HepG2 (cell line): ENCODE results near the gene WDR76. TPM values are rescaled to one million over a fixed set of nuclear protein-coding genes. Genes with fewer than 3 reads are reported as not detected.

Experiments
- DNMT1 ChIP-seq: sonication (generic); formaldehyde crosslinking; IDR thresholded peaks from 2 replicates; pipeline ENCODE4 v1.5.1; 2020; ENCODE audit warnings: mild to moderate bottlenecking, missing genetic modification reagents
- GATAD1 ChIP-seq: IDR thresholded peaks from 2 replicates; pipeline ENCODE4 v1.6.1; 2016; ENCODE audit warnings: missing genetic modification reagents, missing compliant biosample characterization
- PHF8 ChIP-seq: sonication (generic); formaldehyde crosslinking; IDR thresholded peaks from 2 replicates; pipeline ENCODE4 v1.5.0; 2020; ENCODE audit warnings: missing genetic modification reagents
- SP5 ChIP-seq: IDR thresholded peaks from 2 replicates; pipeline ENCODE4 v1.6.1; 2016; ENCODE audit warnings: low read depth, borderline replicate concordance
- ZBTB42 ChIP-seq: sonication (generic); formaldehyde crosslinking; IDR thresholded peaks from 2 replicates; pipeline ENCODE4 v1.5.0; 2020; ENCODE audit warnings: mild to moderate bottlenecking, missing genetic modification reagents
- ZNF33A ChIP-seq: sonication (generic); formaldehyde crosslinking; IDR thresholded peaks from 2 replicates; pipeline ENCODE4 v1.5.1; 2020; ENCODE audit warnings: missing genetic modification reagents, mild to moderate bottlenecking, moderate library complexity, borderline replicate concordance
- ZNF572 ChIP-seq: sonication (generic); formaldehyde crosslinking; IDR thresholded peaks from 2 replicates; pipeline ENCODE4 v1.5.1; 2020; ENCODE audit warnings: mild to moderate bottlenecking, missing genetic modification reagents
- ZNF792 ChIP-seq: IDR thresholded peaks from 2 replicates; pipeline ENCODE4 v1.6.1; 2016
- ZXDC ChIP-seq: sonication (generic); formaldehyde crosslinking; IDR thresholded peaks from 2 replicates; pipeline ENCODE4 v1.5.0; 2020; ENCODE audit warnings: mild to moderate bottlenecking, missing genetic modification reagents
- polyA plus RNA-seq, 8 experiments: library from polyadenylated mRNA; depleted of rRNA in 3 of 8; stranded (reverse) in 7 of 8; unstranded in 1 of 8; fragments of >200 nt; fragmentation: Illumina TruSeq in 4 of 8; extraction: Trizol in 4 of 8; gene quantifications; 2 replicates each; pipeline versions ENCODE4 v1.2.1 to v1.2.3, GENCODE V29; 2011 to 2016; ENCODE audit warnings: low read depth in 4 of 8, missing spikeins in 1 of 8, mixed read lengths in 1 of 8; ENCODE audit not compliant: insufficient read depth in 1 of 8
- total RNA-seq, 5 experiments: library from RNA; depleted of rRNA; stranded (reverse); fragments of >200 nt; fragmentation: Illumina TruSeq; extraction: Trizol; gene quantifications; 2 replicates each; pipeline ENCODE4 v1.2.3, GENCODE V29; 2016; ENCODE audit warnings: low read depth in 1 of 5
- TF ChIP-seq, protein P1 (sequence below): sonication (generic); formaldehyde crosslinking; IDR thresholded peaks from 2 replicates; pipeline ENCODE4 v1.5.0; 2020; ENCODE audit warnings: mild to moderate bottlenecking, missing genetic modification reagents
- TF ChIP-seq, protein P2 (sequence below): sonication (generic); formaldehyde crosslinking; IDR thresholded peaks from 2 replicates; pipeline ENCODE4 v1.8.1; 2023; ENCODE audit warnings: mild to moderate bottlenecking, moderate library complexity, missing genetic modification reagents
- TF ChIP-seq, protein P3 (sequence below): sonication (generic); formaldehyde crosslinking; IDR thresholded peaks from 2 replicates; pipeline ENCODE4 v1.8.0; 2022; ENCODE audit warnings: missing genetic modification reagents, low read depth, mild to moderate bottlenecking, borderline replicate concordance
- TF ChIP-seq, protein P4 (sequence below): sonication (generic); formaldehyde crosslinking; IDR thresholded peaks from 2 replicates; pipeline ENCODE4 v1.5.0; 2020; ENCODE audit warnings: mild to moderate bottlenecking, missing genetic modification reagents, borderline replicate concordance

Gene WDR76
- total and polyA plus RNA-seq, 2 of the 13 experiments (the other 11 are each of a cell fraction or from before 2014, with no cell fraction given), result 1.1 to 9.7 TPM

GRCh38 chr15:43826508-43827341, at the start of gene WDR76 (continued):
- TF ChIP-seq, protein P1, sequence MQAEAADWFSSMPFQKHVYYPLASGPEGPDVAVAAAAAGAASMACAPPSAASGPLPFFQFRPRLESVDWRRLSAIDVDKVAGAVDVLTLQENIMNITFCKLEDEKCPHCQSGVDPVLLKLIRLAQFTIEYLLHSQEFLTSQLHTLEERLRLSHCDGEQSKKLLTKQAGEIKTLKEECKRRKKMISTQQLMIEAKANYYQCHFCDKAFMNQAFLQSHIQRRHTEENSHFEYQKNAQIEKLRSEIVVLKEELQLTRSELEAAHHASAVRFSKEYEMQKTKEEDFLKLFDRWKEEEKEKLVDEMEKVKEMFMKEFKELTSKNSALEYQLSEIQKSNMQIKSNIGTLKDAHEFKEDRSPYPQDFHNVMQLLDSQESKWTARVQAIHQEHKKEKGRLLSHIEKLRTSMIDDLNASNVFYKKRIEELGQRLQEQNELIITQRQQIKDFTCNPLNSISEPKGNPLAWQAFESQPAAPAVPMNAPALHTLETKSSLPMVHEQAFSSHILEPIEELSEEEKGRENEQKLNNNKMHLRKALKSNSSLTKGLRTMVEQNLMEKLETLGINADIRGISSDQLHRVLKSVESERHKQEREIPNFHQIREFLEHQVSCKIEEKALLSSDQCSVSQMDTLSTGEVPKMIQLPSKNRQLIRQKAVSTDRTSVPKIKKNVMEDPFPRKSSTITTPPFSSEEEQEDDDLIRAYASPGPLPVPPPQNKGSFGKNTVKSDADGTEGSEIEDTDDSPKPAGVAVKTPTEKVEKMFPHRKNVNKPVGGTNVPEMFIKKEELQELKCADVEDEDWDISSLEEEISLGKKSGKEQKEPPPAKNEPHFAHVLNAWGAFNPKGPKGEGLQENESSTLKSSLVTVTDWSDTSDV (CRISPR knock-in tag), result no peak
- TF ChIP-seq SP5 (CRISPR knock-in tag), result 0 out of 2 replicates have a peak, but pooled peaks have one; percentile 26
- TF ChIP-seq ZNF572, result no peak
- TF ChIP-seq, protein P2, sequence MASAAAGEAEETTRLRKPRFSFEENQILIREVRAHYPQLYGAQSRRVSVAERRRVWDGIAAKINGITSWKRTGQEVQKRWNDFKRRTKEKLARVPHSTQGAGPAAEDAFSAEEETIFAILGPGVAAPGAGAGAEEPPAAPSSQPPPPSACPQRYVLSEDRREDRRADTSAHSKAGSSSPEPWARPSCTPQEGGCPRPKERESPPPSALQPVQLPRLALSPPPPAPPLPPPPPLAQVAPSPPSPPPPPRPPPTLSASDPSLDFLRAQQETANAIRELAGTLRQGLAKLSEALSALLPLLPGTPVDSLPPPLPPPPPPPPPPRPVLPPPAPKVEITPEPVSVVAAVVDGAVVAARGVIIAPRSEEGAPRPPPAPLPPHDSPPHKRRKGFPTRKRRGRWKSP (CRISPR knock-in tag), result no peak
- TF ChIP-seq, protein P3, sequence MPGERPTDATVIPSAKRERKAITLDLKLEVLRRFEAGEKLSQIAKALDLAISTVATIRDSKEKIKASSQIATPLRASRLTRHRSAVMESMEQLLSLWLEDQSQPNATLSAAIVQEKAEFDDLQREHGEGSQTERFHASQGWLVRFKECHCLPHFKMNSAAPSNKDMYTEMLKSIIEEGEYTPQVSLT (CRISPR knock-in tag), result no peak
- TF ChIP-seq ZNF33A (CRISPR knock-in tag), result no peak
- TF ChIP-seq GATAD1, result peak; percentile 68
- no peak for TF ChIP-seq ZBTB42
- 0 out of 2 replicates have a peak, but pooled peaks have one; percentile 23 for TF ChIP-seq ZNF792 (CRISPR knock-in tag)
- no peak for TF ChIP-seq DNMT1 (CRISPR knock-in tag)
- TF ChIP-seq ZXDC, result no peak
- TF ChIP-seq PHF8 (CRISPR knock-in tag), result peak; percentile 39; the same call in 1 of the 2 replicates
- TF ChIP-seq, protein P4, sequence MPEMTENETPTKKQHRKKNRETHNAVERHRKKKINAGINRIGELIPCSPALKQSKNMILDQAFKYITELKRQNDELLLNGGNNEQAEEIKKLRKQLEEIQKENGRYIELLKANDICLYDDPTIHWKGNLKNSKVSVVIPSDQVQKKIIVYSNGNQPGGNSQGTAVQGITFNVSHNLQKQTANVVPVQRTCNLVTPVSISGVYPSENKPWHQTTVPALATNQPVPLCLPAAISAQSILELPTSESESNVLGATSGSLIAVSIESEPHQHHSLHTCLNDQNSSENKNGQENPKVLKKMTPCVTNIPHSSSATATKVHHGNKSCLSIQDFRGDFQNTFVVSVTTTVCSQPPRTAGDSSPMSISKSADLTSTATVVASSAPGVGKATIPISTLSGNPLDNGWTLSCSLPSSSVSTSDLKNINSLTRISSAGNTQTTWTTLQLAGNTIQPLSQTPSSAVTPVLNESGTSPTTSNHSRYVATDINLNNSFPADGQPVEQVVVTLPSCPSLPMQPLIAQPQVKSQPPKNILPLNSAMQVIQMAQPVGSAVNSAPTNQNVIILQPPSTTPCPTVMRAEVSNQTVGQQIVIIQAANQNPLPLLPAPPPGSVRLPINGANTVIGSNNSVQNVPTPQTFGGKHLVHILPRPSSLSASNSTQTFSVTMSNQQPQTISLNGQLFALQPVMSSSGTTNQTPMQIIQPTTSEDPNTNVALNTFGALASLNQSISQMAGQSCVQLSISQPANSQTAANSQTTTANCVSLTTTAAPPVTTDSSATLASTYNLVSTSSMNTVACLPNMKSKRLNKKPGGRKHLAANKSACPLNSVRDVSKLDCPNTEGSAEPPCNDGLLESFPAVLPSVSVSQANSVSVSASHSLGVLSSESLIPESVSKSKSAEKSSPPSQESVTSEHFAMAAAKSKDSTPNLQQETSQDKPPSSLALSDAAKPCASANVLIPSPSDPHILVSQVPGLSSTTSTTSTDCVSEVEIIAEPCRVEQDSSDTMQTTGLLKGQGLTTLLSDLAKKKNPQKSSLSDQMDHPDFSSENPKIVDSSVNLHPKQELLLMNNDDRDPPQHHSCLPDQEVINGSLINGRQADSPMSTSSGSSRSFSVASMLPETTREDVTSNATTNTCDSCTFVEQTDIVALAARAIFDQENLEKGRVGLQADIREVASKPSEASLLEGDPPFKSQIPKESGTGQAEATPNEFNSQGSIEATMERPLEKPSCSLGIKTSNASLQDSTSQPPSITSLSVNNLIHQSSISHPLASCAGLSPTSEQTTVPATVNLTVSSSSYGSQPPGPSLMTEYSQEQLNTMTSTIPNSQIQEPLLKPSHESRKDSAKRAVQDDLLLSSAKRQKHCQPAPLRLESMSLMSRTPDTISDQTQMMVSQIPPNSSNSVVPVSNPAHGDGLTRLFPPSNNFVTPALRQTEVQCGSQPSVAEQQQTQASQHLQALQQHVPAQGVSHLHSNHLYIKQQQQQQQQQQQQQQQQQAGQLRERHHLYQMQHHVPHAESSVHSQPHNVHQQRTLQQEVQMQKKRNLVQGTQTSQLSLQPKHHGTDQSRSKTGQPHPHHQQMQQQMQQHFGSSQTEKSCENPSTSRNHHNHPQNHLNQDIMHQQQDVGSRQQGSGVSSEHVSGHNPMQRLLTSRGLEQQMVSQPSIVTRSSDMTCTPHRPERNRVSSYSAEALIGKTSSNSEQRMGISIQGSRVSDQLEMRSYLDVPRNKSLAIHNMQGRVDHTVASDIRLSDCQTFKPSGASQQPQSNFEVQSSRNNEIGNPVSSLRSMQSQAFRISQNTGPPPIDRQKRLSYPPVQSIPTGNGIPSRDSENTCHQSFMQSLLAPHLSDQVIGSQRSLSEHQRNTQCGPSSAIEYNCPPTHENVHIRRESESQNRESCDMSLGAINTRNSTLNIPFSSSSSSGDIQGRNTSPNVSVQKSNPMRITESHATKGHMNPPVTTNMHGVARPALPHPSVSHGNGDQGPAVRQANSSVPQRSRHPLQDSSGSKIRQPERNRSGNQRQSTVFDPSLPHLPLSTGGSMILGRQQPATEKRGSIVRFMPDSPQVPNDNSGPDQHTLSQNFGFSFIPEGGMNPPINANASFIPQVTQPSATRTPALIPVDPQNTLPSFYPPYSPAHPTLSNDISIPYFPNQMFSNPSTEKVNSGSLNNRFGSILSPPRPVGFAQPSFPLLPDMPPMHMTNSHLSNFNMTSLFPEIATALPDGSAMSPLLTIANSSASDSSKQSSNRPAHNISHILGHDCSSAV (CRISPR knock-in tag), result no peak
